GM21723 (cell line): ENCODE results near the gene PCSK4.
"Not testable (repeated sequence)": the region's sequence is repeated elsewhere in the genome, so short reads cannot be mapped to it uniquely, and the experiment has no call there.

ENCODE experiments used
- ATAC-seq: cut with Tn5 transposase; IDR thresholded peaks from one replicate; pipeline ENCODE4 v1.9.1; 2021; ENCODE audit warnings: mild to moderate bottlenecking, moderate library complexity; ENCODE audit not compliant: unreplicated experiment

Gene PCSK4

DNA sequence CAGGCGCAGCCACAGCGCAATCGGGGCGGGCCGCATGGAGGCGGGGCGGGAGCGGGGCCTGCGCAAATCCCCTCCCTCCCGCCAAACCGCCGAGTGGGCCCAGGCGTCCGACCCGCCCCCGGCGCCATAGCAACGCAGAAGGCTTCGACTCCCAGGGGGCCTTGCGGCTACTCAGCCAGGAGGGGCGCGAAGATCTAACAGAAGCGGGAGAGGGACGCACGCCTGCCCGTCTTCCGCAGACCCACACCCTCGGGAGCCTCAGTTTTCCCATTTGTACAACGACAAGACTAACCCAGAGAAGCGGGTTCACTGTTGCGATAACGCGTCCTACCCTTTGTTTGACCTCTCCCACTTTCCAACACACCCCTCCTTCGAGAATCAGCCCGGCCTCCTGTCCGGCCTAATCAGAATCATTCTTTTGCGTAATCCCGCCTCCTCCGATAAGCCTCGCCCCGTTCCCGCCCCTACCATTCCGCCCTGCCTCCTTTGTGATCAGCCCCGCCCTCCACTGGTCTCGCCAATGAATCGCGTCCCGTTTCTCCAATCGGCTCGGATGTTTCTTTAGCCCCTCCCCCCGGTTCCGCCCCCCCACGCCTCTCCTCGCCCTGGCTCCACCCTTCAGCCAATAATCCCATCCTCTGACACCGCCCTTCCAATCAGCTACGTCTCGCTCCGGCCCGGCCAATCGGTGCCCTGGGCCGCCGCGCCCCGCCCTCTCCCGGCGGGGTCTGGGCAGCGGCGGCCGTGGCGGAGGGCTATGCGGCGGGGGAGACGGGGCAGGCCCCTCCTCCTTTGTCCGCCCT is at the start of gene PCSK4:
Gene PCSK4 (minus strand): TSS at position 40 of the 803 bp plus-strand sequence. CDS start 4 bp downstream, at position 36.
- ATAC-seq: peak; percentile 84

DNA sequence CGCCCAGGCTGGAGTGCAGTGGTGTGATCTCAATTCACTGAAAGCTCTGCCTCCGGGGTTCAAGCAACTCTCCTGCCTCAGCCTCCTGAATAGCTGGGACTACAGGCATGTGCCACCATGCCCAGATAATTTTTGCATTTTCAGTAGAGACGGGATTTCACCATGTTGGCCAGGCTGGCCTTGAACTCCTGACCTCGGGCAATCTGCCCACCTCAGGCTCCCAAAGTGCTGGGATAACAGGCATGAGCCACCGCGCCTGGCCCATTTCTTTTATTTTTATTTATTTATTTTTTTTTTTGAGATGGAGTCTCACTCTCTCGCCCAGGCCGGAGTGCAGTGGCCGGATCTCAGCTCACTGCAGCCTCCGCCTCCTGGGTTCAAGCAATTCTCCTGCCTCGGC is 49.6 kb upstream of the PCSK4 start:
- not testable (repeated sequence) for ATAC-seq

DNA sequence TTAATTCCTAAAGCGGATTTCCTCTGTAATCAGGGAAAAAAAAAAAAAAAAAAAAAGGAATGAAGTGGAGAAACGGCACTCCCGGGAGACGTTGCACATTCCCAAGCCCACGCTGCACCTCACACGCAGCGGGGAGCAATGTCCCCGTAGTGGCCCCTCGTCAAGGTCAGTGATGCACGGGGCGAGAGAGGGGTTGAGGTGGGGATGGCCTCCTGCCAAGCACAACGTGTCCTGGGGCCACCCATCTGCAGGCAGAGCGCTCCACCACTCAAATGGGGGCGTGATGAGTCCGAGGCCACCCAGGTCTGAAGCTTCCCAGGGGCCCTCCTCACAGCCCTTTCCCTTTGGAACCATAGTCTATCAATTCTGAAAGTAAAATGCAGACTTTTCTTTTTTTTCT is 48.8 kb upstream of the PCSK4 start:
- no peak for ATAC-seq

DNA sequence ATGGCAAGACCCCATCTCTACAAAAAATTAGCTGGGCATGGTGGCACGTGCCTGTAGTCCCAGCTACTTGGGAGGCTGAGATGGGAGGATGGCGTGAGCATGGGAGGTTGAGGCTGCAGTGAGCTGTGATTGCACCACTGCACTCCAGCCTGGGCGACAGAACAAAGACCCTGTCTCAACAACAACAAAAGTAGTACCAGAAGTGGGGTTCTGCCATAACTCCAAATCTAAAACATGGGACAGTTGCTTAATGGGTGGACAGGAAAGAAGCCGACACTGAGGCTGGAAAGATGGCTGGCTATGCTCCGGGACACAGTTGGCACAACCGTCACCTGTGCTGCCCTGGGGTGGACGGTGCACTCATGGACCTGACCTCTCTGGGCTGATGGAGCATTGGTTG is 45.5 kb upstream of the PCSK4 start:
- not testable (repeated sequence) for ATAC-seq

DNA sequence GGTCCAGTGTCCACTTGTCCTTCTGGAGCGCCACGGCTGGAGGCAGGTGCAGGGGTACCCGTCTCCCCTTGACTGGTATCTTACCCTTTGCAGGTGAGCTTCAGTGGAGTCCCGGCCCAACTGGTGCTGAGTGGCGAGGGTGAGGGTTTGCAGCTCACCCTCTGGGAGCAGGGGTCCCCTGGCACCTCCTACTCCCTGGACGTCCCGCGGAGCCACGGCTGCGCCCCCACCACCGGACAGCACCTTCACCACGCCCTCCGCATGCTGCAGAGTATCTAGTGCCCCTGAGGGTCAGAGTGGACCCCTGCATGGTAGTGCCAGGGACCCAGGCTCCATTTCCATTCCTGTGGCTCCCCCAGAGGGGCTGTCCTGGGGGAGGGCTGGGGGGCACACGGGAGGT is 44.8 kb upstream of the PCSK4 start:
- no peak for ATAC-seq

DNA sequence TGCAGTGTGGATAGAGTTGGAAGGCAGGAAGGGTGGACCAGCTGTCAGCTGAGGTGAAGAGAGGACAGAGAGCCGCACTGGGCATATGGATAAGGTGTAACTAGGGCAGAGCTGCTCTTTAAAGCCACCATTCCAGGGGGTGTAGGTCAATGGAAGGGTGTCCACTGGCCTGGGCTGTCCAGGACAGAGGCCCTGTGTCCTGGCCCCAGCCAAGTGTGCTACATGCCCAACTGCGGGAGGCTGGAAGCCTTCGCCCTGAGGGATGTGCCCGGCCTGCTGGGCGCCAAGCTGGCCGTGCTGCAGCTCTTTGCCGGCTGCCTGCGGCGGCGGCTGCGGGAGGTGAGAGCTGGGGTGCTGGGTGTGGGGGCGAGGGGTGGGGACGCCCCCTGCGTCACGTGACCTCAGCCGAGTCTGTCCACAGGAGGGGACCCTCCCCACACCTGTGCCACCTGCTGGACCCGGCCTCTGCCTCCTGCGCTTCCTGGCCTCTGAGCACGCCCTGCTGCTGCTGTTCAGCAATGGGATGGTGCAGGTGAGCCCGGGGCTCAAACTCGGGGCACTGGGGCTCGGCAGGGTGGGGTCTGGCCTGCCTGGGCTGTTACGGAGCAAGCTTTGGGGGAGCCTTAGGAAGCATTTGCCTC is 43.5 kb upstream of the PCSK4 start:
- ATAC-seq: no peak

DNA sequence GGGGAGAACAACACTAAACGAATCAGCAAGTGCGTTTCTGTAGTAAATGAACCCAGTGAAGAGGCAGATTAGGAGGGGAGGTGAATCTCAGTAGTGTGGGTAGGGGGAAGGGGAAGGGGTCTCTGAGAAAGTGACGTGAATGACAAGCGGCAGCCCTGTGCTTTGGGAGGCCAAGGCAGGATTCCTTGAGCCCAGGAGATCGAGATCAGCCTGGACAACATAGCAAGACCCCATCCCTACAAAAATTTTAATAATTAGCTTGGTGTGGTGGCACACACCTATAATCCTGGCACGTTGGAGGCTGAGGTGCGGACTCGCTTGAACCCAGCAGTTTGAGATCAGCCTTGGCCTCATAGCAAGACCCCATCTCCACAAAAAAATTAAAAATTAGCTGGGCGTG is 41.9 kb upstream of the PCSK4 start:
- ATAC-seq: no peak

DNA sequence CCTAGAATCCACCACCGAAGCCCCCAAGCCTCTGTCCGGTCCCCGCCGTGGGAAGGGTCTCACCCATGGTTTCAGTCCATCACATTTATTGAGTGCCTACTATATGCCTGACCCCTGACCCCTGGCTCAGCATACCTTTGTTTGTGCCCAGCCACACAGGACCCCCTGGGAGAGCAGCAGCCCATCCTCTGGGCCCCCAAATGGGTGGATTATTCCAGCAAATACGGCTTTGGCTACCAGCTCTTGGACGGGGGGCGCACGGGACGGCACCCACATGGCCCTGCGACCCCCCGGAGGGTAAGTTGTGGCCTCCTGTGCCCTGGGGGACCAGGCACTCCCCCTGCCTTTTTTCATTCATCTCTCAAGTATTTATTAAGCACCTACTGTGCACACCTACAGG is 41.4 kb upstream of the PCSK4 start:
- no peak for ATAC-seq

DNA sequence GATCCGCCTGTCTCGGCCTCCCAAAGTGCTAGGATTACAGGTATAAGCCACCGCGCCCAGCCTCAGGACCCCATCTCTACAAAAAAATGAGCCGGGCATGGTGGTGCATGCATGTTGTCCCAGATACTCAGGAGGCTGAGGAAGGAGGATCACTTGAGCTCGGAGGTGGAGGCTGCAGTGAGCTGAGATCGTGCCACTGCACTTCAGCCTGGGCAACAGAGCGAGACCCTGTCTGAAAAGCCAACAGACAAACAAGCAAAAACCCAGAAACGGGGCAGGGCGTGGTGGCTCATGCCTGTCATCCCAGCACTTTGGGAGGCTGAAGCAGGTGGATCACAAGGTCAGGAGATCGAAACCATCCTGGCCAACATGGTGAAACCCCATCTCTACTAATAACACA is 40.7 kb upstream of the PCSK4 start:
- not testable (repeated sequence) for ATAC-seq

DNA sequence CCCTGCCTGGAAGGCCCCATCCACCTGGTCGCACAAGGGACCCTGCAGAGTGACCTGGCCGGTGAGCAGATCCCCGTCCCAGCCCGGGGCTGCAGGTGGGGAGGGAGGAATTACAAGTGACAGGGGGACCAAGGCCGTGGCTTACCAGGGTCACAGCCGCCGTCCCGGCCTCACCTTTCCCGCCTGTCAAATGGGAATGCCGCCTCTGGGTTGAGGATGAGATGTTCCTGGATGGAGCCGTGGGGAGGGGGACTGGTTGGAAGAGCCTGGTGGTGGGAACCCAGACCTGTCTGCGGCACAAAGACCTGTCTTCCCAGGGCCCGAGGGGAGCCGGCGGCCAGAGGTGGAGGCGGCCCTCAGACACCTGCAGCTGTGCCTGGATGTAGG is 39.3 kb upstream of the PCSK4 start:
- no peak for ATAC-seq

DNA sequence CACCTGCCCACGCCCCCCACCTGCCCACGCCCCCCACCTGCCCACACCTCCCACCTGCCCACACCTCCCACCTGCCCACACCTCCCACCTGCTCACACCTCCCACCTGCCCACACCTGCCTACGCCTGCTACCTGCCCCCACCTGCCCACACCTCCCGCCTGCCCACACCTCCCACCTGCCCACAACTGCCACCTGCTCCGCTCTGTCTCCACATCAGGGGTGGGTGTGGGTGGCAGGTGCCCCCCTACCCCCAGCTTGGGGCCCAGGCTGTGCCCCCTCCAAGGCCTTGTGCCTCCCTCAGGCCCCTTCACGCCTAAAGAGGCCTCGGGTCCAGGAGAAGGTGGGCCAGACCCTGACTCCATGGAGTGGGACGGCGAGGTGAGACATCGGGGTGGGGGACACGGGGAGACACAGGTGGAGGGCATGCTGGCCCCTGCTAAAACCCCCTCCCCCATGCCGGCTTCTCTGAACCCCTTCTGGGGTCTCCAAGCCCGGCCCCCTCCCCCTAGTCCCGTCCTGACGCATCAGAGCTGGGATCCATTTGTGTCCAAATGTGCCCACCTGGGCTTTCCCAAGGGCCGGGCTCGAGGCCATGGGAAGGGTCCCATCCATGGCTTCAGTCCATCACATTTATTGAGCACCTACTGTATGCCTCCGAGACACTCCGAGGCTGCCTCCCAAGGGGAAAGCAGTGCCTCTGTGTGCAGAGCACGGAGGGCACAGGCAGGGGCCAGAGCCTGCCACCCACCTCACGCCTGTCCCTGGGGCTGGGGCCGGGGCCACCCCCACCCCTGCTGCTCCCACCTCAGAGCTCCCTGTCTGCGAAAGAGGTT is 38.7 kb upstream of the PCSK4 start:
- ATAC-seq: no peak

DNA sequence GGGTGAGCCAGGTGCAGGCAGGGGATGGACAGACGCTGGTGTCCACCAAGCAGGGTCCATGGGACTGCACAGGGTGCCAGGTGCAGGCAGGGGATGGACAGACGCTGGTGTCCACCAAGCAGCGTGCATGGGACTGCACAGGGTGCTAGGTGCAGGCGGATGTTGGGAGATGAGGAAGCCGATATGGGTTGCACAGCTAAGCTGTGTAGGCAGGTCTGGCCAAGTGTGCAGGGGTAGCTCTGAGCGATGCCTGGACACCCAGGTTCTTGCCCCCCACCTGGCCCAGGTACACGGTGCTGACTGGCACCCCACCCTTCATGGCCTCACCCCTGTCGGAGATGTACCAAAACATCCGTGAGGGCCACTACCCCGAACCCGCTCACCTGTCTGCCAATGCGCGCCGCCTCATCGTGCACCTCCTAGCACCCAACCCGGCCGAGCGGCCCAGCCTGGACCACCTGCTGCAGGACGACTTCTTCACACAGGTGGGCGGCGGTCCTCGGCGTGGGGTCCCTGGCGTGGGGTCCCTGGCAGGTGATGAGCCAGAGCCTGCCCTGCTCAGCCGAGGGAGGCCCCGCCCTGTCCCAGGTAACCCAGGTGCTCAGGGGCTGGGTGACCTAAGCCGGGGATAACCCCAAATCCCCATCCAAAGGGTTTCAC is 37.6 kb upstream of the PCSK4 start:
- no peak for ATAC-seq

DNA sequence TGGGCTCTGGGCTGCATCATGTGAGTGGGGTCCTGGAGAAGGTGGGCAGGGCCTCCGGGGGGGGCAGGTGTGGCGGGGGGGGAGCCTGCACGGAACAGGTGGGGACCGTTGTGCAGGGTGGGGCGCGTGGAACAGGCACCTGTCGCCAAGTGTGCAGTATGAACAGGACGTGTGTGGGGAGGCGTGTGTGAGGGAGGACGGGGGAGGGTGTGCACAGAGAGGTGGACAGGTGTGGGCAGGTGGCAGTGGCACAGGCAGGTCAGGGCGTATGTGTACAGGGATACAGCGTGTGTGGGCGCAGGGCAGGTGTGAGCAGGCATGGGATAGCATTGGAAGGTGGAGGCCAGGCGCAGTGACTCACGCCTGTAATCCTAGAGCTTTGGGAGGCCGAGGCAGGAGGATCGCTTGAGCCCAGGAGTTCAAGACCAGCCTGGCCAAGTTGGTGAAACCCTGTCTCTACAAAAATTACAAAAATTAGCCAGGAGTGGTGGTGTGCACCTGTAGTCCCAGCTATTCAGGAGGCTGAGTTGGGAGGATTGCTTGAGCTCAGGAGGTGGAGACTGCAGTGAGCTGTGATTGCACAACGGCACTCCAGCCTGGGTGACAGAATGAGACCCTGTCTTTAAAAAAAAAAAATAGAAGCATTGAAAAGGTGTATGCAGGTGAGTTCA is 37.0 kb upstream of the PCSK4 start:
- ATAC-seq: no peak

DNA sequence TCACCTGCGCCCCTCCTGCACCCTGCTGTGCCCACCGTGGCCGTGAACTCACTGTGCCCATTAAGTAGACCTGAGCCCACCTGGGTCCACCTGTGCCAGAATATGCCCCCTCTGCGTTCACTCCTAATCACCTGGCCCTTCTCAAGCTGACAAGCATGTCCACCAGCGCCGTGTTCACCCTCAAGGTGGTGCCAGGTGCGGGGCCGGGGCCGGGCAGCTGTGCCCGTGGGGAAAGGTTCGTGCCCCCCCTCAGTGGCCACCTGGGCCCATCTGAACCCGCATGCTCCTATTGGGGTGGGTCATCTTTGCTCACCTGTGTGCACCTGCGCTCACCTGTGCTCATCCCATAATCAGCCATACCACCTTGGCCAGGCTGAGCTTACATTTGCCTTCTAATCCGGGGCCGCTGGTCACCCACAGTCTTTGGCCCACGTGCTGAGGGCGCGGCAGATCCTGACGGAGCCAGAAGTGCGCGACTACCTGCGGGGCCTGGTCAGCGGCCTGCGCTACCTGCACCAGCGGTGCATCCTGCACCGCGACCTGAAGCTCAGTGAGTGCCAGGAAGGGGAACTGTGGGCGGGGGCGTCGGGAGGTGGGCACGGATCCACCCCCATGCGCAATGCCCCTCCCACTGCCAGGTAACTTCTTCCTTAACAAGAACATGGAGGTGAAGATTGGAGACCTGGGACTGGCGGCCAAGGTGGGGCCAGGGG is 36.1 kb upstream of the PCSK4 start:
- no peak for ATAC-seq

DNA sequence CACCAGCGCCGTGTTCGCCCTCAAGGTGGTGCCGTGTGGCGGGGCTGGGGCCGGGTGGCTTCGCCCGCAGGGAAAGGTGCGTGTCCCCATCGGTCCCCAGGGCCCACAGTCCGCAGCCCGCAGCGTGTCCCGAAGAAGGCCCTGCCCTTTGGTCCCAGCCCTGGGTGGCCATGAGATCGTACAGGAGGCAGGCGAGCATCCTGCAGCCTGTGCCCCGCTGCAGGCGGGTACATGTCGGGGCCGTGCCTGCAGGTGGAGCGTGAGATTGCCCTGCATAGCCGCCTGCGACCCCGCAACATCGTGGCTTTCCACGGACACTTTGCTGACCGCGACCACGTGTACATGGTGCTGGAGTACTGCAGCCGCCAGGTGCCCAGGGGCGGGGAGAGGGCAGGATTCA is 35.2 kb upstream of the PCSK4 start:
- no peak for ATAC-seq

DNA sequence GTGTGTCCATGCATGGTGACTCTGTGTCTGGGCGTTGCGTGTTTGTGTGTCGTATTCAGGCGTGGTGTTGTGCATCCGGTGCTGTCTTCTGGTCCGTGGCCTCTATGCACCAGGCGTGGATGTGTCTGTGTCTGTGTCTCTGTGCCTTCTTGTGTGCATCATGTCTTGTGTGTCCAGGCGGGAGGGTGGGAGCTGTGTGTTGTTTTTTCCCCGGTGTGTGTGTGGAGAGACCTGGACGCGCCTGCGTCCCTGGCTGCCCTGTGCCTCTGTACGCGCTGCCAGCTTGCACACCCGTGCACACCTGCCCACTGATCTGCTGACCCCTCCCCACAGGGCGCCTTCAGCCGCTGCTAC is 34.8 kb upstream of the PCSK4 start:
- ATAC-seq: no peak

DNA sequence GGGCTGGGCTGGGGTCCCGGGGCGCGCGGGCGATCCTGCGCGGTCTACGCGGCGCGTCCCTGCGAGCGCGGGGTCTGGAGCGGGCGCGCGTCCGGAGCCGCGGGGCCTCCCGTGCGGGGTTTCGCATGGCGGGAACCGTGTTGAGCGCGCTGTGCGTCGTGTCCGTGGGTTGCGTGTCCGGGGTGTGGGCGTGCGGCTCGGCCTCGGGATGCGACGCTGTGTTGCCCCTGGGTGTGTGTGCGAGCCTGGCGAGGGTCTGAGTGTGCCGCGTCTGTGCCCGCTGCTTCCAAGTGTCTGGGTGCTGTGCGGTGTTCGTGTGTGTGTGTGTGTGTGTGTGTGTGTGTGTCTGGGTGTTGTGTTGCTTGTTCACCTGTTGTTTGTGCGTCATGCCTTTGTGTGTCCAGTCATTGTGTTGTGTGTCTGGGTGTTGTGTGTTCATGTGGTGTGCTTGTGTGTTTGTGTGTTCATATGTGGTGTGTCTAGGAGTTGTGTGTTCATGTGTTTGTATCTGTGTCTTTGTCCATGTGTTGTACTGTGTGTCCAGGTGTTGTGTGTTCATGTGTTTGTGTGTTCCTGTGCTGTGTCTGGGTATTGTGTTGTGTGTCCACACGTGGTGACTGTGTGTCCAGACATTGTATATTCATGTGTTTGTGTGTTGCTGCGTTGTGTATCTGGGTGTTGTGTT is 34.3 kb upstream of the PCSK4 start:
- no peak for ATAC-seq

DNA sequence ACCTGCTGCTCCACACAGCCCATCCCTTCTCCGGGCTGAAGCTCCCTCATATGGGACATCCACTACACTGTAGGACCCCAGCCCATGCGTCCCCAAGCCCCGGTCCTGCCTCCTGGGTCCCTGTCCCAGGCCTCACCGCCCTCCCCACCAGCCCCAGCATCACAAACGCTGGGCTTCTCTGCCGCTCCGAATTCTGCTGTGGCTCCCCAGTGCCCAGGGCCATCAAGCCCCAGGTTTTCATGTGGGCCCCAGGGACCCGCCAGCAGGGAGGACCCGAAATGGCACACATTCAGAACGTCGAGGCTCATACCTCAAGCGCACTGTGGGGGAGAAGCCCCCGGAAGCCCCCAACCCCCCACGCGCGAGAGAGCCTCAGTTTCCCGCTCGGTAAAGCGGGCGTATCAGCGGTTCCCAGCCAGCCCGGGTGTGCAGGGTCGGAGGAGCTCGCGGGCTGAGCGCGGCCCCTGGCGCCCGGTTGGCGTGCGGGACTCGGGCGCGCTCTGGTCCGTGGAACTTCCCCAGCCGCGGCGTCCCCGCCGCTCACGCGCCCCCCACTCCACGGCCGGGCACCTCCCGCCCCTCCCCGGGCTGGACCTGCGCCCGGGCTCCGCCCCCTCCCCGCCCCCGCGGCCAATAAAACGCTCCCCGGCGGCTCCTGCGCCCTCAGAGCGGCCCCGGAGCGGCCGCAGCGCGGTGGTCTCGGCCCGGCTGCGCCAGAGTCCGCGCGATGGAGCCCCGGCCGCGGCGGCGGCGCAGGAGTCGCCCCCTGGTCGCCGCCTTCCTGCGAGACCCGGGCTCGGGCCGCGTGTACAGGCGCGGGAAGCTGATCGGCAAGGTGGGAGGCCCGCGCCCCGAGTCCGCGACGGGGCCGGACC is 33.5 kb upstream of the PCSK4 start, which contains the start of gene PLK5:
Gene PLK5 (plus strand): TSS at position 666 of the 875 bp plus-strand sequence. CDS start 2,920 bp downstream, outside the sequence.
- no peak for ATAC-seq
